DMS 273 (cell line): ENCODE measurements around the gene CHST11.

ENCODE experiments used
- DNase-seq: peaks from one replicate; lab custom pipeline; 2025; ENCODE audit not compliant: unreplicated experiment; lab: John Stamatoyannopoulos, UW

Gene CHST11

GRCh38 chr12:104456417-104456949, at the start of gene CHST11:
CHST11 (plus strand) TSS chr12:104456948.
- DNase-seq = peak; percentile 94

DNA sequence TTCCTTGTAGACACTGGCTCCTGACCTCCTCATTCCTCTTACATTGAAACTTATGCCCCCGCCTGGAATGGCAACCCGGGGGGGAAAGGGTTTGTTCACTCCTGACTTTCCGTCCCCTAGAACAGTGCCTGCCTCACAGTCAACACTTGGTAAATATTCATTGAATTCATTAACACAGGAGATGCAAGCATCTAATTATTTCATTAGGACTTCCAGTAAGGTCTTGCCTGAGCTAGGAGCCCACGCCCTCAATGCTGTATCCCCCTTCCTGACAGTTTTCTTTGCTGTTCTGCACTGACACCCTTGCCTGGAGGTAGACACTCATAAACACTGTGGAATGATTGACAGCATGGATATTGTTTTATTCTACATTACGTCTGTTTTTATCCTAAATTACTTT, 49.3 kb upstream of the CHST11 start:
- no peak for DNase-seq

GRCh38 chr12:104407922-104408321, 48.8 kb upstream of the CHST11 start:
- DNase-seq = no peak

- no peak for DNase-seq
Observed at GRCh38 chr12:104410326-104410725, 46.4 kb upstream of the CHST11 start.

- no peak for DNase-seq
Observed at GRCh38 chr12:104410786-104411185, 46.0 kb upstream of the CHST11 start.

- no peak for DNase-seq
Observed at GRCh38 chr12:104411826-104412641, 44.7 kb upstream of the CHST11 start.

GRCh38 chr12:104412681-104413080, 44.1 kb upstream of the CHST11 start:
- no peak for DNase-seq

DNA sequence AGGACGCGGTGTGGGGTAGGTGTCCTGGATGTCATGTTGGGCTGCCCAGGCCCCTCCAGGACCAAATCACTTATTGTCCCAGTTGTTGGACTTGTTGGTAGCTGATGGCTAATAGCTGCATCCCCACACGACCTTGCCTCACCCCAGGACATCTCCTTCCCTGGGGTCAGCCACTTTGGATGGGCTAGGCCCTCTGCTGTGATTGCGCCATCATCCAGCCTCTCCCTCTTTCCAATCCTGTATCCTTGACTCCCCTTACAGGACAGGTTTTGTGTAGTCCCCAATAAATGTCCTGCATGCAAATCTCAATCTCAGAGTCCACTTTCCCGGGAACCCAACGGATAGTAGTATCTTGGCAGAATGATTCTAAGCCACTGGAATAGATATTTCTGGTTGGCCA, 43.4 kb upstream of the CHST11 start:
- no peak for DNase-seq

DNA sequence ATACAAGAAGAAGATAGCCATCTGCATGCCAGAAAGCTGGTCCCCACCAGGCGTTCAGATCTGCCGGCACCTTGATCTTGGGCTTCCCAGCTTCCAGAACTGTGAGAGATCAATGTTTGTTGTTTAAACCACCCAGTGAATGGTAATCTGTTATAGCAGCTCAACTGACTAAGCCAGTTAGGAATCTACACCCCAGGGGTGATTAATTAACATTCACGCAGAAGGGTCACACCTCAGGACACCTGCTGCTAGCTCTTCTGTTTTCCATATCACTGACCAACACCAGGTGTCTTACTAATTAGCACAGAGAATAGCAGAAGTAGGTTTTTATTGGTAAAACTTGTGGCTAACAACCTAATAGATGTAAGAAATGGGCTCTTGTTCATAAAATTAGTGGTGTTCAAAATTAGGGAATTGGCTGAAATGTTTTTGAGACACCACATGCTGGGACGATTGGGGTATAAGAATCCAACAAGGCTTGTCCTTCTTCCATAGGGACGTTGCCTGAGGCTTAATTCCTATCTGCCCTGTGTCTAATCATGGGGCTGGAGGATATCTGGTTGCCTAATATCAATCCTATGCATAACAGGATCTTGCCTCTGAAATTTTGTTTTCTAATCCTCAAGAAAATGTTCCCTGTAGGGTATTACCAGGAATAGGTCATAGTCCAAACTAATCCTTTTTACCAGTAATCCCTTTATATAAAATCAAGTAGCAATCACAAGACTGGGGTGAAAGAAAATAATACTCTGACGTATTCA, 42.0 kb upstream of the CHST11 start:
- no peak for DNase-seq

GRCh38 chr12:104415342-104415980, 41.3 kb upstream of the CHST11 start:
- DNase-seq = no peak

DNA sequence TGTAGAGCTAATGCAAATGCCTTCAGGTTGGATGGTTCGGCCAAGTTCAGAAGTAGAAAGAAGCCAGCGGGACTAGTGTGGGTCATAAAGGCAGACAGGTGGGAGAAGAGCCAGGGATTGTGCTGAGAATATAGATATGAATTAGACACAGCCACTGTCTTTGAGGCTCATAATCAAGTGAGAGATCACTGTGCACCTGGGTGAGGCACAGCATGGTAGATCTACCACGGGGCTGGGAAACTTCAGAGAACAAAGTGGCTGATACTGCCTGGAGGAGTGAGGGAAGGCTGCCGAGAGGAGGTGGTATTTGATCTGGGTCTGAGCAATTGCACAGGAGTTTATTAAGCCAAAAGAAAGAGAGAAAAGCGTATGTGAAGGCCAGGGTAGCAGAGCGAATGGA, 40.6 kb upstream of the CHST11 start:
- no peak for DNase-seq

GRCh38 chr12:104416585-104416984, 40.2 kb upstream of the CHST11 start:
- DNase-seq = no peak

DNA sequence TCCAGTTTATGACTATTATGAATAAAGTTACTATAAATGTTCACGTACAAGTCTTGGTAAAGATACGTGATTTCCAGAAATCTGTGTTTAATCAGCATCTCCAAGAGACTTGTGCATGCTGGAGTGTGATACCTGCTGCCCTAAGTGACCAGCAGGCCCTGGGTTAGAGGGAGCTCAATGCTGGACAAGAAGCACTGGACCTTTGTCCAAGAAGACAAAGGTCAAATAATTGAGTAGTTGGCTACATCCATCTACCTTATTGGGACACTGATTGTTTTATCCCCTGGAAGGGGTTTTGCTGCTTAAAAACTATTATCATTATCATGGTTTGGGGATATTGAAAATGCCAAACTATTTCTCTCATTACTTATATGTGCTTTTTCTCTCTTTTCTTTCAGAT, 37.0 kb upstream of the CHST11 start:
- no peak for DNase-seq

DNA sequence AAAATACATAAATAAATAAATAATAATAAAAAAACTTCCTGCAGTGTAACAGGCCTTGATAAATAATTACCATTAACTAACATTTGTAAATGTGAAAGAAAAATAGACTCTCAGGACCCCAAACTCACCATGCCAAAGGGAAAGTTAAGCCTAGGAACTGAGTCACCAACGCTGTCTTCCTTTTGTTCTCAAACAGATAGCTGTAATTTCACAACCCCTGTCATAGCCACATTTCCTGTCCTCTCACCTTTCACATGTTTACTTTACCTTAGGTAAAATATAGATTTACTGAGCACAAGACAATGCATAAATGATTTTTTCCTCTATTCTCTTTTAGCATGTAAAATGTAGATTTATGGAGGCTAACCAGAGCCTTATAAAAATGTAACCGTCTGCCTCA, 35.9 kb upstream of the CHST11 start:
- DNase-seq = no peak

DNA sequence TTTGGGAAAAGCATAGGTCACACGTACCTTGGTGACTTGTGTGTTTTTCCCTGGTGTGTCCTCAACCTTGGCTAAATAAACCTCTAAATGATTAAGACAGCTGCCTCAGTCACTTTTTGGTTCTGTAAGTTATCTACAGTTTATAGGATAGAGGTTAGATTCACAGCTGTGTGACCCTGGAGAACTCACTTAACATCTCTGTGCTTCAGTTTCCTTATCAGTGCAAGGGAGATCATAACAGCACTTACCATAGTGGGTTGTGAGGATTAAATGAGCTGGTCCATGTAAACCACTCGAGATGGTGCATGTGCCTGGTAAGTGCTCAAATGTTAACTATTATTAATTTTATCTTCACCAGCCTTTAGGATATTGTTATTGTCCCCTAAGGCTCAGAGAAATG, 35.4 kb upstream of the CHST11 start:
- DNase-seq = no peak

DNA sequence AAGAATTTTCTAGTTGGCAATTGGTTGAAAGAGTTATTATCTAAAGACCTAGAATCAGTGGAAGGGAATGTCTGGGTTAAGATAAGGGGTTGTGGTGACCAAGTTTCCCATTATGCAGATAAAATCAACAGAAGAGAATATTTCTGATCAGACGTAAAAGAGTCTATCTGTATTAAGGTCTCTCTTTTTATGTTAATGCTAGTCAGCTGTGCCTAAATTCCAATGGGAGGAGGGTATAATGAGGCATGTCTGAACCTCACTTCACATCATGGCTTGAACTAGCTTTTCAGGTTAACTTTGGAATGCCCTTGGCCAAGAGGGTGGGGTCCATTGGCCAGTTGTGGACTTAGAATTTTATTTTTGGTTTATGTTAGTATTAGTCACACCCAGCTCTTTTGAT, 34.3 kb upstream of the CHST11 start:
- no peak for DNase-seq

DNA sequence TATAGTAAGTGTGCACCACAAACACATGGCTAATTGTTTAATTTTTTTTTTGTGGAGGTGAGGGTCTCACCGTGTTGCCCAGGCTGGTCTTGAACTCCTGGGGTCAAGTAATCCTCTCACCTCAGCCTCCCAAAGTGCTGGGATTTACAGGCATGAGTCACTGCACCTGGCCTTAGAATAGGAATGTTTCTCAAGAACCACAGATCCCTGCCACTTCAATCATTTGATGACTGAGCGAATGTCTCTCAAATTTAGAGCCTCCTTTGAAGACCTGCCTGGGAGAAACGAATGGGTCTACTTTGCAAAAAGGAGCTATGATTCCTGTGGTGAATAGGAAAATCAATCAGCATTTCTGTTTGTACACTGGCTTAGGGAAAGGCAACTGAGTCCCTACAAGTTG, 33.5 kb upstream of the CHST11 start:
- no peak for DNase-seq

DNA sequence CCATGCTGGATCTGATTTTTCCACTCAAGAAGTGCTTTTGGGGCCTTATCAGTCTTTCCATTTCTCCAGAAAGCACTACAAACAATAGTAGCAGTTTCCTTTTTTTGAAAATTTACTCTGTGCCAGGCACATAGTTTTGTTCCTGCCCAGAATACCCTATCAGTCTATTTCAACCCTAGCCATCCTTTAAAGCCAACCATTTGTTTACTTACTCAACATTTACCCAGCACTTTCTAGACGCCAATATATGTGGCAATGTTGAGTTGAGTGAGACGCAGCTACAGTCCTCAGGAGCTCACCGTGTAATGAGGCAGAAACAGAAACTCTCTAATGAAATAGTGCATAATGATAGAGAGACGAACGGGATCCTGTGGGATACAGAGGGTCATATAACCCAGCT, 32.9 kb upstream of the CHST11 start:
- no peak for DNase-seq

GRCh38 chr12:104424955-104425354, 31.8 kb upstream of the CHST11 start:
- no peak for DNase-seq

GRCh38 chr12:104425614-104426013, 31.1 kb upstream of the CHST11 start:
- no peak for DNase-seq

DNA sequence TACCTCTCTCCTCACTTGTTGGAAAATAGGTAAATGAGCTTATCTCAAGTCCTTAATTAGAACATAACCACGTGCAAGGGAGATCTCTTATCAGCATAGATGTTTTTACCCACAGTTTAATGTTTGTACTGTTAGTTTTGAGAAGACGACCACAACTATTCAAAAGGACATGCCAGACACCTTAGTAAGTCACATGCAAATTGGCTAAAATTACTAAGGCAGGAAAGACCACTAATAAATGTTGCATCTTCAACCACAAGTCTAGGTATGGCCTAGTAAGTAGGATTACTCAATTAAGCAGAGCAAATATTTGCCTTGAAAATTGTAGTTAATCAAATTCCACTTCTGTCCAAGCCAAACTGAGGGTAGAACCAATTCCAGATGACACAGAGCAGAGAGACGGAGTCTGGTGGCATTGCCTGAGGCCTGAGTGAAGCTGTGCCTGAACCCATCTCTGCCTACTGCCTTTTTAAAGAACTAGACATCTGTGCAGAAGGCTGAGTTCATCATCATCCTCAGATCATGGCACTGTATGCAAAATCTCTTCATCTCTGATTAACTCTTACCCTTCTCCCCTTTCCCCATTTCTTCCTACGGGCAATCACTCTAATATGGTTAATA, 29.7 kb upstream of the CHST11 start:
- DNase-seq = no peak
